Breast epithelium (tissue), 3 donors: Measurements from ENCODE around the gene TSPAN12.

Experiments used
- POLR2A ChIP-seq: fragments of 450-650 bp; IDR thresholded peaks from one replicate; pipeline ENCODE4 v1.6.1; 2016; ENCODE audit warnings: antibody characterized with exemption, mild to moderate bottlenecking, moderate library complexity
- TF ChIP-seq, protein P1 (sequence below), 3 donors: fragments of 450-650 bp; IDR thresholded peaks; one replicate each; pipeline ENCODE4 v1.5.1; 2016 to 2017; ENCODE audit warnings: antibody characterized with exemption in 3 of 3, mild to moderate bottlenecking in 3 of 3, moderate library complexity in 3 of 3

GRCh38 chr7:120799813-120800475, 58.0 kb downstream of the TSPAN12 start:
- no peak for TF ChIP-seq POLR2A
- TF ChIP-seq, protein P1, sequence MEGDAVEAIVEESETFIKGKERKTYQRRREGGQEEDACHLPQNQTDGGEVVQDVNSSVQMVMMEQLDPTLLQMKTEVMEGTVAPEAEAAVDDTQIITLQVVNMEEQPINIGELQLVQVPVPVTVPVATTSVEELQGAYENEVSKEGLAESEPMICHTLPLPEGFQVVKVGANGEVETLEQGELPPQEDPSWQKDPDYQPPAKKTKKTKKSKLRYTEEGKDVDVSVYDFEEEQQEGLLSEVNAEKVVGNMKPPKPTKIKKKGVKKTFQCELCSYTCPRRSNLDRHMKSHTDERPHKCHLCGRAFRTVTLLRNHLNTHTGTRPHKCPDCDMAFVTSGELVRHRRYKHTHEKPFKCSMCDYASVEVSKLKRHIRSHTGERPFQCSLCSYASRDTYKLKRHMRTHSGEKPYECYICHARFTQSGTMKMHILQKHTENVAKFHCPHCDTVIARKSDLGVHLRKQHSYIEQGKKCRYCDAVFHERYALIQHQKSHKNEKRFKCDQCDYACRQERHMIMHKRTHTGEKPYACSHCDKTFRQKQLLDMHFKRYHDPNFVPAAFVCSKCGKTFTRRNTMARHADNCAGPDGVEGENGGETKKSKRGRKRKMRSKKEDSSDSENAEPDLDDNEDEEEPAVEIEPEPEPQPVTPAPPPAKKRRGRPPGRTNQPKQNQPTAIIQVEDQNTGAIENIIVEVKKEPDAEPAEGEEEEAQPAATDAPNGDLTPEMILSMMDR (IDR thresholded peaks at IDR 0.05): no peak
